ENCODE measurements around the gene DAB1.

DNA sequence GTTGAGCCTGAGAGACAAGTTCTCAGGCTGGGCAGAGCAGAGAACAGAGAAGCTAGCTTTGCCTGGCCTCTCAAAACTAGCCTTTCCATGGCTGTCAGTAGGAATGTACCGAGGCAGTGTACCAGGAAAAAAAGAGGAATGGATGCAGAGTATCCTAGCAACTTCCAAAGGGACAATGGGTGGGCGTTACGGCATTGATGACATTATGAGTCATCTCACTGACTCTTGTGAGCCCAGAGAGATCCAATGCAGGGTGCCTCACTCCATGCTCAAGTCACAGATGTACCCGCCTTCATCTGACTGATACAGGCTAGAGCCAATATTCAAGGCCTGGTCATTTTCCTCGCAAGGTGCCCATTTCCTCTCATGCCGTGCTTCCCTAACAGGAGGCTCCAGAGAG is 406.7 kb downstream of the DAB1 start:
- TF ChIP-seq, protein P1, sequence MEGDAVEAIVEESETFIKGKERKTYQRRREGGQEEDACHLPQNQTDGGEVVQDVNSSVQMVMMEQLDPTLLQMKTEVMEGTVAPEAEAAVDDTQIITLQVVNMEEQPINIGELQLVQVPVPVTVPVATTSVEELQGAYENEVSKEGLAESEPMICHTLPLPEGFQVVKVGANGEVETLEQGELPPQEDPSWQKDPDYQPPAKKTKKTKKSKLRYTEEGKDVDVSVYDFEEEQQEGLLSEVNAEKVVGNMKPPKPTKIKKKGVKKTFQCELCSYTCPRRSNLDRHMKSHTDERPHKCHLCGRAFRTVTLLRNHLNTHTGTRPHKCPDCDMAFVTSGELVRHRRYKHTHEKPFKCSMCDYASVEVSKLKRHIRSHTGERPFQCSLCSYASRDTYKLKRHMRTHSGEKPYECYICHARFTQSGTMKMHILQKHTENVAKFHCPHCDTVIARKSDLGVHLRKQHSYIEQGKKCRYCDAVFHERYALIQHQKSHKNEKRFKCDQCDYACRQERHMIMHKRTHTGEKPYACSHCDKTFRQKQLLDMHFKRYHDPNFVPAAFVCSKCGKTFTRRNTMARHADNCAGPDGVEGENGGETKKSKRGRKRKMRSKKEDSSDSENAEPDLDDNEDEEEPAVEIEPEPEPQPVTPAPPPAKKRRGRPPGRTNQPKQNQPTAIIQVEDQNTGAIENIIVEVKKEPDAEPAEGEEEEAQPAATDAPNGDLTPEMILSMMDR (IDR thresholded peaks at IDR 0.05 in 4 of 5, conservative IDR thresholded peaks at IDR 0.05 in 1 of 5): no peak
- TF ChIP-seq POLR2A (IDR thresholded peaks at IDR 0.05): no peak
